Stimulated activated CD8-positive, alpha-beta memory T cell treated with anti-CD3 and anti-CD28 coated beads, Interleukin-2, amount 100 ng/mL, for 1 hour (primary cell): Measurements from ENCODE around the gene LARGE1.

ENCODE experiments used
- DNase-seq, 2 donors: peaks; one replicate each; pipeline ENCODE4 v3.0.0-alpha.2; 2020; ENCODE audit warnings: low read depth in 2 of 2

Gene LARGE1

GRCh38 chr22:33720166-33720878 lies 200.0 kb downstream of the LARGE1 start:
- no peak for DNase-seq

GRCh38 chr22:33717694-33718396 lies 202.4 kb downstream of the LARGE1 start:
- no peak for DNase-seq

GRCh38 chr22:33715237-33715985 lies 204.9 kb downstream of the LARGE1 start:
- DNase-seq, result no peak

- DNase-seq, result no peak
Measured at GRCh38 chr22:33710326-33710725, 209.9 kb downstream of the LARGE1 start.

- no peak for DNase-seq
Measured at GRCh38 chr22:33707581-33707980, 212.7 kb downstream of the LARGE1 start.

- no peak for DNase-seq
Measured at GRCh38 chr22:33706100-33706499, 214.2 kb downstream of the LARGE1 start.

GRCh38 chr22:33699176-33699575 lies 221.1 kb downstream of the LARGE1 start:
- no peak for DNase-seq

GRCh38 chr22:33697640-33698039 lies 222.6 kb downstream of the LARGE1 start:
- no peak for DNase-seq

- DNase-seq, result no peak
Measured at GRCh38 chr22:33691057-33691630, 229.1 kb downstream of the LARGE1 start.

- no peak for DNase-seq
Measured at GRCh38 chr22:33688903-33689302, 231.4 kb downstream of the LARGE1 start.

GRCh38 chr22:33687464-33687863 lies 232.8 kb downstream of the LARGE1 start:
- no peak for DNase-seq

GRCh38 chr22:33684087-33684486 lies 236.2 kb downstream of the LARGE1 start:
- no peak for DNase-seq

- no peak for DNase-seq
Measured at GRCh38 chr22:33682927-33683326, 237.3 kb downstream of the LARGE1 start.

- DNase-seq, result no peak
Measured at GRCh38 chr22:33680632-33681031, 239.6 kb downstream of the LARGE1 start.

GRCh38 chr22:33678523-33678922 lies 241.8 kb downstream of the LARGE1 start:
- no peak for DNase-seq

- DNase-seq, result no peak
Measured at GRCh38 chr22:33677536-33677935, 242.7 kb downstream of the LARGE1 start.

- DNase-seq, result no peak
Measured at GRCh38 chr22:33674357-33674756, 245.9 kb downstream of the LARGE1 start.

- DNase-seq, result no peak
Measured at GRCh38 chr22:33669746-33670145, 250.5 kb downstream of the LARGE1 start.

GRCh38 chr22:33666961-33667619 lies 253.2 kb downstream of the LARGE1 start:
- DNase-seq, result no peak

GRCh38 chr22:33666279-33666960 lies 253.9 kb downstream of the LARGE1 start:
- no peak for DNase-seq

- DNase-seq, result no peak
Measured at GRCh38 chr22:33659448-33659847, 260.8 kb downstream of the LARGE1 start.
